ENCODE measurements around the gene TFB1M.

TFB1M gene

DNA sequence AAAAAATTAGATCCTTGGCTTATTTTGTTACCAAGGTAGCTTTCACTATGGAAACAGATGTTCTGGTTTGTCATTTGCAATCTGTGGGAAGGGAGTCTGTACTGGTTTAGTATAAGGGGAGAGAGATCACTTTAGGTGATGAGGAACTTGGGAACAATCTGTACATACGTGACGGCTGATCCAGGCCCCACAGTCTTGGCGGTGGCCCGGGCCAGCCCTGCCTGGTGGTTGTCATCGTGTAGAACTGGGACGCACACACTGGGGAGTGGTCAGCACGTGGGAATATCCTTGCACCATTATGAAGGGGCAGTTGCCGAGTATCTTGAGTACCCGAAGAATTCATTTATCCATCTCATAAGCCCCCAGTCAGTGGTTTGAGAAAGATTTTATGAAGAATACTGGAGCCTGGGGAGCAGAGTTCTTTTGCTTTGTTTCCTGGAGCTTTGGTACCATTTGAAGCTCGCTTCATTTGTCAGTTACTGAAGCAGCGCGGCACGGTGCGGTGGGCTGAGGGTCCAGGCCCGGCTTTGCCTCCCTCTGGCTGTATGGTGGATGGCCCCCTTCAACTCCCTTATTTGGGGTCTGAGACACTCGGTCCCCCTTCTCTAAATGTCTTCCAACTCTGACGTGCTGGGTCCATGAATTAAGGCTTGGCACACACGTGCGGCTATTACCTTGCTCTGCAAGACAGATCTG, 73.2 kb downstream of the TFB1M start:
- TF ChIP-seq, protein P1, sequence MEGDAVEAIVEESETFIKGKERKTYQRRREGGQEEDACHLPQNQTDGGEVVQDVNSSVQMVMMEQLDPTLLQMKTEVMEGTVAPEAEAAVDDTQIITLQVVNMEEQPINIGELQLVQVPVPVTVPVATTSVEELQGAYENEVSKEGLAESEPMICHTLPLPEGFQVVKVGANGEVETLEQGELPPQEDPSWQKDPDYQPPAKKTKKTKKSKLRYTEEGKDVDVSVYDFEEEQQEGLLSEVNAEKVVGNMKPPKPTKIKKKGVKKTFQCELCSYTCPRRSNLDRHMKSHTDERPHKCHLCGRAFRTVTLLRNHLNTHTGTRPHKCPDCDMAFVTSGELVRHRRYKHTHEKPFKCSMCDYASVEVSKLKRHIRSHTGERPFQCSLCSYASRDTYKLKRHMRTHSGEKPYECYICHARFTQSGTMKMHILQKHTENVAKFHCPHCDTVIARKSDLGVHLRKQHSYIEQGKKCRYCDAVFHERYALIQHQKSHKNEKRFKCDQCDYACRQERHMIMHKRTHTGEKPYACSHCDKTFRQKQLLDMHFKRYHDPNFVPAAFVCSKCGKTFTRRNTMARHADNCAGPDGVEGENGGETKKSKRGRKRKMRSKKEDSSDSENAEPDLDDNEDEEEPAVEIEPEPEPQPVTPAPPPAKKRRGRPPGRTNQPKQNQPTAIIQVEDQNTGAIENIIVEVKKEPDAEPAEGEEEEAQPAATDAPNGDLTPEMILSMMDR (conservative IDR thresholded peaks at IDR 0.05; ENCODE audit: low read depth, low read length) = no peak
- H4K20me1 ChIP-seq (ENCODE audit: insufficient read depth) = no peaks in the 10 kb centered on the region
- no peaks in the 10 kb centered on the region for H3K36me3 ChIP-seq (ENCODE audit: insufficient read depth)

DNA sequence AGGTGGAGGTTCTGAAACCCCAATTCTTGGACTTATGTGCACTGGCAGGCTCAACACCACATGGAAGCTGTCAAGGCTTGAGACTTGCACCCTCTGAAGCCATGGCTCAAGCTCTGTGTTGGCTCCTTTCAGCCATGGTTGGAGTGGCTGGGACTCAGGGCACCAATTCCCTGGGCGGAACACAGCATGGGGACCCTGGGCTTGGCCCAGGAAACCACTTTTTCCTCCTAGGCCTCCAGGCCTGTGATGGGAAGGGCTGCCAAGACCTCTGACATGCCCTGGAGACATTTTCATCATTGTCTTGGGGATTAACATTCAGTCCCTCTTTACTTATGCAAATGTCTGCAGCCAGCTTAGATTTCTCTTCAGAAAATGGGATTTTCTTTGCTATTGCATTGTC, 76.7 kb downstream of the TFB1M start:
- H2AFZ ChIP-seq (ENCODE audit: low read depth) = no peak overlapping the region
- H4K20me1 ChIP-seq (ENCODE audit: insufficient read depth) = no peaks in the 10 kb centered on the region
- H3K27ac ChIP-seq = no peak overlapping the region
- no peaks in the 10 kb centered on the region for H3K79me2 ChIP-seq (ENCODE audit: insufficient read depth, low read depth)
- no peaks in the 10 kb centered on the region for H3K4me1 ChIP-seq (ENCODE audit: low read depth, poor library complexity, severe bottlenecking)
- no peak overlapping the region for H3K4me2 ChIP-seq
- TF ChIP-seq, protein P1 (conservative IDR thresholded peaks at IDR 0.05; ENCODE audit: low read depth, low read length) = no peak
- H3K36me3 ChIP-seq (ENCODE audit: insufficient read depth) = no peaks in the 10 kb centered on the region
- H3K4me3 ChIP-seq (IDR thresholded peaks at IDR 0.05; ENCODE audit: insufficient read depth, low read depth, low read length) = no peak overlapping the region
- H3K27me3 ChIP-seq (ENCODE audit: insufficient read depth, low read depth) = no peaks in the 10 kb centered on the region
- H3K9ac ChIP-seq = no peak overlapping the region

More for the DNA sequence above, 73.2 kb downstream of the TFB1M start:
- no peaks in the 10 kb centered on the region for H3K79me2 ChIP-seq (ENCODE audit: insufficient read depth, low read depth)
- H3K27ac ChIP-seq = no peak overlapping the region
- H3K4me1 ChIP-seq (ENCODE audit: low read depth, poor library complexity, severe bottlenecking) = no peaks in the 10 kb centered on the region
- H3K9ac ChIP-seq = no peak overlapping the region
- no peaks in the 10 kb centered on the region for H3K27me3 ChIP-seq (ENCODE audit: insufficient read depth, low read depth)
- no peak overlapping the region for H3K4me2 ChIP-seq
- no peak overlapping the region for H2AFZ ChIP-seq (ENCODE audit: low read depth)
- no peak overlapping the region for H3K4me3 ChIP-seq (IDR thresholded peaks at IDR 0.05; ENCODE audit: insufficient read depth, low read depth, low read length)

DNA sequence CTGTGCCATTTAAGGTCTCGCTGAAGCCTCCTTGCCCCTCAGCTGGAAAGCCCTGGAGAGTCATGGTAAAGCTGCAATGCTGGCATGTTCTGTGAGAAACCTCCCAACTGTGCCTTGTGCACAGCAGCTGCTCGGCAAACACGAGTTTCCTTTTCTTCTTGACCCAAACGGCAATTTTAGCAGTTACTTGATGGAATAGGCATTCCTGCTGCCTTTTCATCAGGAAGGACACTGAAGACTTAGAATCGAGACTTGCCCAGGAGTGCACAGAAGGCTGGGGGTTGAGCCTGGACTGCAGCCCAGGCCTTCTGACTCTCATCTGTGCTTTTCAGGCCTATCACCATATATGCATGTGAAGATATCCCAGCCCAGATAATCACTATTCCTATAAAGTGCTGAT, 79.2 kb downstream of the TFB1M start:
- no peaks in the 10 kb centered on the region for H3K36me3 ChIP-seq (ENCODE audit: insufficient read depth)
- no peak overlapping the region for H2AFZ ChIP-seq (ENCODE audit: low read depth)
- H3K4me1 ChIP-seq (ENCODE audit: low read depth, poor library complexity, severe bottlenecking) = no peaks in the 10 kb centered on the region
- TF ChIP-seq, protein P1 (conservative IDR thresholded peaks at IDR 0.05; ENCODE audit: low read depth, low read length) = no peak
- H3K79me2 ChIP-seq (ENCODE audit: insufficient read depth, low read depth) = no peaks in the 10 kb centered on the region
- H3K9ac ChIP-seq = no peak overlapping the region
- H3K4me2 ChIP-seq = no peak overlapping the region
- no peaks in the 10 kb centered on the region for H3K27me3 ChIP-seq (ENCODE audit: insufficient read depth, low read depth)
- no peak overlapping the region for H3K4me3 ChIP-seq (IDR thresholded peaks at IDR 0.05; ENCODE audit: insufficient read depth, low read depth, low read length)
- H4K20me1 ChIP-seq (ENCODE audit: insufficient read depth) = no peaks in the 10 kb centered on the region
- H3K27ac ChIP-seq = no peak overlapping the region

DNA sequence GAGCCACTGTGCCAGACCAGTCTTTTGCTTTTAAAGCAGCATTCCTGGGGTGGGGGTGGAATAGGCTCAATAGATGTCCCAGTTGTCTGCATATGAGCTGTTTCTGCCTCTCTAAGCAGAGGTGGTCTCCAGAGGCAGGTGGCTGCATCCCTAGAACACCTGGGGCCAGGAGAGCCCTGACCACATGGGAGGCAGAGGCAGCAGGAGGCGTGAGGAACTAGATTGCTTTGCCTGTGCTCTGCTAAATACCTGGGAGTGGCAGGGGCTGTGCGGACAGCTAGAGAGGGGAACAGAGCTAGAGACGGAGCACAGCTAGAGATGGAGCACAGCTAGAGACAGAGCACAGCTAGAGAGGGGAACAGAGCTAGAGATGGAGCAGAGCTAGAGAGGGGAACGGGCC, 79.6 kb downstream of the TFB1M start:
- Histone ChIP-seq H3K27ac (no peak overlapping the region), H3K79me2 (ENCODE audit: insufficient read depth, low read depth) (no peaks in the 10 kb centered on the region), H3K36me3 (ENCODE audit: insufficient read depth) (no peaks in the 10 kb centered on the region), H3K4me2 (no peak overlapping the region), H3K4me3 (IDR thresholded peaks at IDR 0.05; ENCODE audit: insufficient read depth, low read depth, low read length) (no peak overlapping the region), H3K27me3 (ENCODE audit: insufficient read depth, low read depth) (no peaks in the 10 kb centered on the region), H3K9ac (no peak overlapping the region), H2AFZ (ENCODE audit: low read depth) (no peak overlapping the region), H3K4me1 (ENCODE audit: low read depth, poor library complexity, severe bottlenecking) (no peaks in the 10 kb centered on the region), H4K20me1 (ENCODE audit: insufficient read depth) (no peaks in the 10 kb centered on the region)
- TF ChIP-seq, protein P1 (conservative IDR thresholded peaks at IDR 0.05; ENCODE audit: low read depth, low read length) = no peak
